NCI-H1436 treated with DMSO at 0.1 percent for 48 hours (cell line): ENCODE measurements around the gene TTC27.
"Not testable (repeated sequence)": the region's sequence is repeated elsewhere in the genome, so short reads cannot be mapped to it uniquely, and the experiment has no call there.

Experiments
- DNase-seq: peaks from one replicate; lab custom pipeline; 2025; lab: John Stamatoyannopoulos, UW

Gene TTC27

DNA sequence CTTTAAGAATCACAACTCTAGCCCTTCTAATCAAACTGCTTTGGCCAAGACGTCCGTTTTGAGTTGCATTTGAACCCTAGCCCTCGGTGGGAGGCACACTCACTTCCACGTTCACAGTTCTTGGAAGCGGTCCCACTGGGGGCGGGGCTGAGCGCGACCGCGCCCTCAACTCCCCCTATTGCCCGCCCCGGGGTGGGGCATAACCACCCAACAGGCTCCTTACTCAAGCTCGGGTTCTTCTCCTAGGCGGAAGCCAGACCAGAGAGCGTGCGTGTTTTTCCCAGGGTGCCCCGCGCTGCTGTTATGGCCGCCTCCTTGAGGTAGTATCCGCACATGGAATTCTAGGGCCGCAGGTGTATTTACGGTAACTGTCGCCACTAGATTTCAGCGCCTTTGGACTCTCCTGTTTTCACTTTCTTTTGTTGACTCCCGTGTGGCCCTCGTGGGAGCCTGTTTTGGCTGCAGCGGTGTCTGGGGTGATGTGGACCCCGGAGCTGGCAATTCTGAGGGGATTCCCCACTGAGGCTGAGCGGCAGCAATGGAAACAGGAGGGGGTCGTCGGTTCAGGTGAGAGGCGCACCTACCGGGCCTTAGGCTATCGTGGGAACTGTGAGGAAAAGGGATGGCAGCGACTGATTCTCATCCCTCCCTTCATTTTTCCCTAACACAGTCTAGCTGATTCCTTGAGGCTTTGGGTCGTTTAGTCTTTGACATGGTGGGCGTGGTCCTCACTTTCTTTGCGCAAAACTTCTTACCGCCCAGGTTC lies at the start of gene TTC27:
Gene TTC27, plus strand, starts transcription at position 237 of the 766 bp plus-strand sequence. Its CDS starts 243 bp downstream, at position 480.
- DNase-seq = peak; percentile 46

DNA sequence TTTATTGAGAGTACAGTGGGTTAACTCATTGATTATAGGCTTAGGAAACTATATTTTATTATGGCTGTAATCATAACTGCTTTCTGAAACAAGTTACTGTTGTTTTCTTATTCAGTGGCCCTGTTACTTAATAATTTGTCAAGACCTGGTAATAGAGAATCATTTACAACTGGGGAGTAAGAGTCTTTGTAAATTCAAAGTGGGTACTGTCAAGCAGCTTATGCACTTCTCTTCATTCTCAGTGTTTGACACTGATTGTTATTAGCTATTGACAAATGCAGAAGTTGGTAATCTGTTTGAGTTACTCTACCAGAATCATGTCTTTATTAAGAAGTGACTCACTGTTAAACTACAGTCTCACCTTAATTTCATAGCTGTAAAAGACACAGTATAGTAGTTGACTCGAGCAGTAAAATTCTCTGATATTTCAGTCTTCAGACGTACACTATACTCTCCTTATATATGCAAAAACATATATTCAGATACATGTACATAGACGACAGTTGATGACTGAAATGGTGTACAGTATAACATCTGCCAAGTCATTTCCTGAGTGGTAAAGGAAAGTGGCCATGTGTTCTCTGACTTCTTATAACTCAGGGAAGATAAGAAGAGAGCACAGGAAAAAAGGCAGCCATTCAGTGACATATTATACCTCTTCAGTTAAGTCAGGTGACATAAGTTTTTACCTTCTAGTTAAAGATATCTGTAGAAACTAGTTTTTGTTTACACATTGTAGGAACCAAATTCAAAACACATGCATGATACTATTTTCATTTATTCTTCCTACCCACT lies 36.0 kb upstream of the TTC27 start:
- DNase-seq = no peak

DNA sequence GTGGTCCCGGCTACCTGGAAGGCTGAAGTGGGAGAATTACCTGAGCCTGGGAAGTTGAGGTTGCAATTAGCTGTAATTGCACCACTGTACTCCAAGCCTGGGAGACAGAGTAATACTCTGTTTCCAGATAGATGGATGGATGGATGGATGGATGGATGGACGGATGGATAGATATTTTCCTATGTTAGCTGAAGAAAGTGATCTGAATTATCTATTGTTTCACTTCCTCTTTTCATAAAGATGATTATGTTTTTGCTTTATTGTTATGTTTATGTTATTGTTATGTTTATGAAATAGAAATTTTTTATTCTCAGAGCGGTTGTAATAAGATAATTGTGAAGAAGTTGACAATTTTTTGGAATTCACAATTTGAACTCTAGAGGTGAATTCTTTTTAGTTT lies 33.3 kb upstream of the TTC27 start:
- DNase-seq = no peak

DNA sequence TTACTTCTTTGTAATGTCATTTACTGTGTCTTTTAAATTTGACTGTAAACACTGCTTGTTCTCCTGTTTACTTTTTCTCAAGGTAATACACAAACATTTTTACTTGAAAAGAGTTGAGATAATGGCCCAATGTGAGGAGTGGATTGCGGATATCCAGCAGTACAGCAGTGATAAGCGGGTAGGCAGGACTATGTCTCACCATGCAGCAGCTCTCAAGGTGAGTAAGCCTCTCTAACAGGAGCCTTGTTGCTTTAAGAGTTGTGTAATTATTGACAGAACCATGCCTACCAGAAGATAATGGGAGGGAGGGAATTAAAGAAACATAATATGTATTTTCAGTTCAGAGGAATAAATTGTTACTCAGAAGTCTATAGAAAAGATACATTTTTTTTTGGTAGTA lies 16.5 kb upstream of the TTC27 start:
- no peak for DNase-seq

DNA sequence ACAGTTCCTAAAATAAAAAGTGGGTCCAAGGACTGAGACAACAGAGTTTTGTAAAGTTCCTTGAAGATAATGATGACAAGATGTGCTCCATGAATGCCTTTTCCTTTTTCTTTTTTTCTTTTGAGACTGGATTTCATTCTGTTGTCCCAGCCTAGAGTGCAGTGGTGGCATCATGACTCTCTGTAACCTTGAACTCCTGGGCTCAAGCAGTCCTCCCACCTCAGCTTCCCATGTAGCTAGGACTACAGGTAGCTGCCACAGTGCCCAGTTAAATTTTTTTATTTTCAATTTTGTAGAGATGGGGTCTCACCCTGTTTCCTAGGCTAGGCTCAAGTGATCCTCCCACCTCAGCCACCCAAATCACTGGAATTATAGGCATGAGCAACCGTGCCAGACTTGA lies 16.1 kb upstream of the TTC27 start:
- no peak for DNase-seq

DNA sequence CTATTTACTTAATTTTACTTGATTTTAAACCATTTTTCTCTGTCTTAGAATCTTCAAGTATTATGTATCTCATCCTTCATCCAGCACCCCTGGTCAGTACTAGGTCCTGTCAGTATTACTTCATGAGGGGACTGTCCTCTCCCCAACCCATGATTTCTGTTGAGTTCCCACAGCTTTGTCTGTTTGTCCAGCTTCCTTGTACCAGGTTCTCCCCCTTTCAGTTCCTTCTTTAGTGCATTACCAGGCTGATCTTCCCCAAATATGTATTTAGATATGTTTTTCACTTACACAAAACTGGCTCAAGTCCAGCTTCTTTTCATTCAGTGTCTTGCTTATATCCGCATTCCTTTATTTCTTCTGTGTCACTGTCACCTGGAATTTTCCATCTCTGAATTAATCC lies 13.8 kb upstream of the TTC27 start:
- no peak for DNase-seq

DNA sequence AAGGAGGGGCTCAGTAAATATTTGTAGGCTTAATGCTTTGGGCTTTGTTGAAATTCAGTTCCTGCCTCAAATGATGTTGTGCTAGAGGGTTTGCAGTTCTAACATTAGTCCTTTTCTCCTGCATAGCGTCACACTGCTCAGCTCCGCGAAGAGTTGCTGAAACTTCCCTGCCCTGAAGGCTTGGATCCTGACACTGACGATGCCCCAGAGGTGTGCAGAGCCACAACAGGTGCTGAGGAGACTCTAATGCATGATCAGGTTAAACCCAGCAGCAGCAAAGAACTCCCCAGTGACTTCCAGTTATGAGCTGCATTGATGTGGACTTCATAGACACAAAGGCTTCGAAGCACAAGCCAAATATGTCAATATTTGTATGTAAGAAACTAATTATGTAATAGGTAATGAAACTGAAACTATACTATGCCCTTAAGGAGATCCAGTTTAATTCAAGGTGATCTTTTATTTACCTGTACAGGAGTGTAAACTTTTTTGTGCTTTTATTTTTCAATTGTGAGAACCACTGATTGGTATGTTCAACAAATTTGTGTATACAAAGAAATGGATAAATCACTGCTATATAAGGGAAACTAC lies 10.2 kb upstream of the TTC27 start:
- DNase-seq = no peak

DNA sequence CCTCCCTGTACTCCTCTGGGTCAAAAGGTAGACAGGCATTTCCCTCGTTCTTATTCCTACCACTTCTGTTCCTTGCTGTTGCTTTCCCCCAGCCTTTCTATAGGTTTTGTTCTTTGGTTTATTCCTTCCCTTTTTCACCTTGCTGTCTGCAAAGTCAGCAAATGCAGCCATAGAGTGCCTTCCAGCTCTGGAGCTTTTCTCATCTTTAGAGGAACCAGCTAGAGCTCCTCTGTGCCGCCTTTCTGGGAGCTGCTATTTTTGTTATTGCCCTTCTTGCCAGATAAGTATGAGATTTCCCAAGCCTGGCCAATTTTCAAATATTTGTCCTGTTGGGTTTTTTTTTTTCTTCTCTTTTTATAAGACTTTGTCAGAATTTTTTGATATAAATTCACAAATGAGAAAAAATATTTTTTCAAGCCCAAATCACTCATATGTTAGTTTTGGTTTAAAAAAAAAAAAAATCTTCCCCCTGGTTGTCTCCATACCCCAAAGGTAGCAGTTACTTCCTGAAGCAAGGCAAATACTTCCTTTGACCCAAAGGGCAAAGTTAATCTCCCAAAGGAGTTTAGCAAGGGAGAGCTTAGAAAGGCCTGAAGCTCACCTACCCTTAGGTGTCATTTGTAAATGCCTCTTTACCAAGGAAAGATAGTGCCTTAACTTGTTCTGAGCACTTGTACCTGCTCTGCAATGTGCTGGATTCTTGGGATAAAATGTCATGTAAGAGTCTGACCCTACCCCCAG lies 5.1 kb upstream of the TTC27 start:
- no peak for DNase-seq

DNA sequence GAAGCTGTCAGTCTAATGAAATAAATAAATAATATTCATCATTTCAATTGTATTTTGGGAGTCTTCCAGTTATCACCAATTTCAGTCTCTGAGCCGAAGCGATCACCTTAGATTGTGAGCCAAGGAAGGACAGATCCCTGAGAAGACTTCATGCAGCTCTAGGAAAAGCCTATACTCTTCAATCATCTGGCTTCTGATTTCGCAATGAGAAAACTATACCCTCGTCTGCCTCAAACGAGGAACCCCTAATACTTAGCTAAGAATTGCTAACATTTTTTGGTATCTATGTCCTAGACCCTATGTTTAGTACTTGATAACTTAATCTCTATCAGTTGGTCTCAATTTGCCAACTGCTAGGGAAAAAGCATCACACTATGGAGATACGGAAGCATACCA lies 4.5 kb upstream of the TTC27 start:
- no peak for DNase-seq

DNA sequence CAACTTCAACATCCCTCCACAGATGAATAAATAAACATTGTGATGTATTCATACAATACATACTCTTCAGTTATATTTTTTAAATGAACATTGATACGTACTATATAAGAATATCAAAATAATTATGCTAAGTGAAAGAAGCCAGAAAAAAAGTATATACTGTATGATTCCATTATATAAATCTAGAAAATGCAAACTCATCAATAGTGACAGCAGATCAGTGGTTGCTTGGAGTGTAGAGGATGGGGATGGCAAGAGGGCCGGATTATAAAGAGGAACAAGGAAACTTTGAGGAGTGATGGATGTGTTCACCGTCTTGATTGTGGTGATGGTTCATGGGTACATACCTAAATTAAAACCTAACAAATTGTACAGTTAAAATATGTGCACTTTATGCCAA lies 3.0 kb upstream of the TTC27 start:
- DNase-seq = no peak

DNA sequence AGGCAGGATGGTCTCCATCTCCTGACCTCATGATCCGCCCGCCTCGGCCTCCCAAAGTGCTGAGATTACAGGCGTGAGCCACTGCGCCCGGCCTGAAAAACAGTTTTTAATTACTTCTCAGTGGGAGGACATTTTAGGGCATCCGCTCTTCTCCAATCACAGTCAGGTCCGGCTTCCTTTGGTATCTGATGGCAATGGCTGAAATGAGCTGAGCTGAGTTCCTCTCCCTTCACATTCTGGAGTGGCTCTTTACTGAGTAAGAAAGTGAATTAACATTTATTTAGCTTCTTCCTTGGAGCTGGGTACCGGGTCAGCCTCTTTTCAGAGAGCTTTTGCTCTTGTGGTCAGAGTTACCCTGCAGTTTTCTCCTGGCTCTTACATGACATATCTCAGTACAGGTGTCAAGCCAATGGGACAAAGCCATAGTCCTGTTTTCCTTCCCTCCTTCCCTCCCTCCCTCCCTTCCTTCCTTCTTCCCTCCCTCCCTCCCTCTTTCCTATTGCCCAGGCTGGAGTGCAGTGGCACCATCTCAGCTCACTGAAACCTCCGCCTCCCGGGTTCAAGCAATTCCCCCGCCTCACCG lies 1.1 kb upstream of the TTC27 start:
- no peak for DNase-seq

DNA sequence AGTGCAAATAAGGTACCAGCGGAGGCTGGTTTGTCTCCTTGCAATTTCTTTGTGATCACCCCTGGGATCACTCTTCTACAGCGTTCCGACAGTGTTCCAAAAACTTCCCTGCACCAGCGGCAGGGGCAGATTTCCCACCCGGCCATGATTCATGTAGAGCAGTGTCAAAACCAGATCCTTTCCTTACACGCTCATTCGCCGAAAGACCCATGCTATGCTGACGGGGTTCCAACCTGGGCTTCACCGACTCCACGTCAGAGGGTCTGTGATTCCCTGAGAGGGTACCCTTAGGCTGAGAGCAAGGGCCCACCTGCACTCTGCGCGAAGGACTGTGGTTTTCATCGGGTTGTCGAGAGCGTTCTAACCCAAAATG lies 423 bp upstream of the TTC27 start:
- no peak for DNase-seq

DNA sequence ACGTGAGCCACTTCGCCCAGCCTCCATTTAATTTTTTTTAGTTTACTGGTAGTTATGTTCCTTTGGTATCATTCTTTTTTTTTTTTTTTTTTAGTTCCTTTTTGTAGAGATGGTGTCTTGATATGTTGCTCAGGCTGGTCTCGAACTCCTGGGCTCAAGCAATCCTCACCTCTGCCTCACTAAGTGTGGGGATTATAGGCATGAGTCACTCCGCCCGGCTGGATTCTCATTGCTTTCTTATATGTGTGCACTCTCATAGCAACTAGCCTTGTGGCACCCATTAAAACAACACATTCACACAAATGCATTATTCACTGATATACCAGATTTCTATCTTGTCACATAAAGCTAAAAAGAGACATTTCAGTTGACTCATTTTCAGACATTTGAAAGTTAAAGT lies 4.2 kb downstream of the TTC27 start:
- DNase-seq = no peak

DNA sequence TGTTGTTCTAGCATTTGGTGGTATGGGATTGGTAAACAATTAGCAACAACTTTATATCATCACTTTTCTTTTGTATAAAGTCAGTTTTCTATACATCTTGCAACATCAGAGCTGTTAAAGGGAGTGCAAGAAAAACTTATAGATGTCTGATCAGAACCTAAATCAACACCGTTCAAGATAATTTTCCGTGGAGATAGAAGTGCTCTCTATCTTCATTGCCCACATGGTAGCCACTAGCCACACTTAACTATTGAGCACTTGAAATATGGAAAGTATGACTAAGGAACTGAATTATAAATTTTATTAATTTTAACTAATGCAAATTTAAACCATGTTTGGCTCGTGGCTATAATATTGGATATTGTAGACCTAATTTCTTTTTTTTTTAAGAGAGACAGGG lies 5.2 kb downstream of the TTC27 start:
- DNase-seq = no peak

DNA sequence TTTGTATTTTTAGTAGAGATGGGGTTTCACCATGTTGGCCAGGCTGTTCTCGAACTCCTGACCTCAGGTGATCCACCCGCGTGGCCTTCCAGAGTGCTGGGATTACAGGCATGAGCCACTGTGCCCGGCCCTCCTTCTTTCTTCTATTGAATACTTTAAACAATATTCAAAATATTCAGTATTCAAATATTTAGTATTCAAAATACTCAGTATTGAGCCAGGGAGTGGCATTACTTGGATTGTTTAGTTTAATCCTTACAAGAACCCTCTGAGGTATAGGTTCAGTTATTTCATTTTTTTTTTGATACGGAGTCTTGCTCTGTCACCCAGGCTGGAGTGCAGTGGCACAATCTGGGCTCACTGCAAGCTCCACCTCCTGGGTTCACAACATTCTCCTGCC lies 10.7 kb downstream of the TTC27 start:
- not testable (repeated sequence) for DNase-seq

DNA sequence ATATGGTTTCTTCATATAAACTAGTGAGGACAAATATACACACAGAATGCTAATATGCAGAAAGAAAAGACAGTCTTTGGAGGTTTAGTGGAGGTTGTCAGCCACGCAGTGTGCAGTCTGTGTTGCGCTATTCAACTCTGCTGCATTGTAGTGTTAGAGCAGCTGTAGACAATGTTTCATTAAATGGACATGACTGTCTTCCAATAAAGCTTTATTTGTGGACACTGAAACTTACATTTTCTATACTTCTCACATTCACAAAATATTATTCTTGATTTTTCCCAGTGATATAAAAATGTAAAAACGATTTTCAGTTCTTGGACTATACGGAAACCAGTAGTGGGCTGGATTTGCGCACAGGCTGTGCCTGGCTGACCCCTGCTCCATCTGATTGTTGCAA lies 13.3 kb downstream of the TTC27 start:
- DNase-seq = no peak

DNA sequence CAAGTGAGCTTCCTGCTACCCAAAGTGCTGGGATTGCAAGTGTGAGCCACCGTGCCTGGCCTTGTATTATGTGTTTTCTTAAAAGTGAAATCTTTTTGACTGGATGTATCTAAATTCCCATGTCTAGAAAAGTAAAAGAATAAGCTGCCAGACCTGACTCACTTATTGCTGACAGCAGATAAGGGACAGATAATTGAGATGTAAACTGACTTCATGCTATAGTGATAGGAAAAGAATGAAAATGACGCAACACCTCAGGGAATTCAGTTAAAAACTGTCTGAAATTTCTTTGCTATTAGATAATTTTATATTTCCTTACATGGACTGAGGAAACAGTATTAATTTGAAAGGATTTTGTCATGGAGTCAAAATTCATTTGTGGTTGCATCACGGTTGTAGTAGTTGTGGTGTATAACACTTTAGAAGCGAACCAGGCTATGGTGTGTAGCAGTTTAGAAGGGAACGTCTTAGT lies 19.4 kb downstream of the TTC27 start:
- DNase-seq = no peak

DNA sequence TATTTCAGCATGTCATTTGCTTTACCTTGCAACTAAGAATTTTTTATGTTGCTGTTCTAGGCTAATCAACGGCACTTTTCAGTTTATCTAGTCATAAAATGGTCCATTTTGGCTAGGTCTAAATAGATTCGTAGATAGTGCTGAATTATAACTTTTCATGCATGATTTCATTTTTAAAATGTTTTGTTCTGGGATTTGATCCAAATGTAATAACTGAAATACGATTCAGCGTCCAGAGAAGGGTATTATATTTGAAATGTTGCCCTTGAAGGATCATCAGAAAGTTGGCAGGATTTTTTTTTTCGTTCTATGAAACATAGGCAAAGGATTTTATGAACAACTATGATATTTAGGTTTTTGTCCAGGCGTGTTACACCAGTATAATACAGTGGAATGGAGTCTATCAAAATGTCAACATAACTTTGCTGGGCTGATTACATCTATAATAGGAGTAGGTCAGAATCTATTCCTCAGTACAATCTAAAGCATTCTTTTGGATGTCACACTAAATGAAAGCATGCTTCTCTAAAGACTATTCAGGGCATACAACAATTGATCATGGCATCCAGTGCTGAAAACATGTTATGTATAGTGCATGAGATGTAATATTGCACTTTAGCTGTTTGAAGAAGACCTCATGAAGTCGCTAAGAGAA lies 24.8 kb downstream of the TTC27 start:
- no peak for DNase-seq

DNA sequence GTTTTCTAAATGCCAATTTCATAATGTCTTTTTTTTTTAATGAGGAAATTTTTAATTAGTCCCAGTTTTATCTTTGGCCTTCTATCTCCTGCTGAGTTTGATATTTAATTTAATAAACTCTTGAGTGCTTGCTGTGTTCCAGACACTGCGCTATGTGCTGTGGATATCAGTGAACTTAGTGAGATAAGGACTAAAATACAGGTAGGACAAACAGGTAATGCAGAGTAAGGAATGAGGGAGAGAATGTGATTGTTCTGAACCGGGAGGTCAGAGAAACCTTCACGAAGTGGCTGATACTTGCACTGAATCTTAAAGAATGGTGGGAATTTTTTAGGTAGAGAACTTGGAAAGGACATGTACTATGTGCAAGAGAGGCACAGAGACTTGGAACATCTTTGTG lies 28.2 kb downstream of the TTC27 start:
- no peak for DNase-seq

DNA sequence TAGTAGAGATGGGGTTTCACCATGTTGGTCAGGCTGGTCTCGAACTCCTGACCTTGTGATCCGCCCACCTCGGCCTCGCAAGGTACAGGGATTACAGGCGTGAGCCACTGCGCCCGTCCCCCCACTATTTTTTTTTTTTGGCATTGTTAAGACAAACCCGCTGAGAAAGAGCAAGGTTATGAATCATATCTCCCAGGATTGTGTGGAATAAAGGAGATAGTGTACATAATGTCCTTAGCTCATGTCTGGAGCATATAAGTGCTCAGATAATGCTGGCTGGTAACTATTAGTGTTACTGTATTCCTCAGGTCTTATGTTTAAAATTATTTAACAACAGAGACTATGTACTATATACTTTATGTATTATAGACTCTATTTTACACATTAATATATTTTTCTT lies 36.0 kb downstream of the TTC27 start:
- no peak for DNase-seq

DNA sequence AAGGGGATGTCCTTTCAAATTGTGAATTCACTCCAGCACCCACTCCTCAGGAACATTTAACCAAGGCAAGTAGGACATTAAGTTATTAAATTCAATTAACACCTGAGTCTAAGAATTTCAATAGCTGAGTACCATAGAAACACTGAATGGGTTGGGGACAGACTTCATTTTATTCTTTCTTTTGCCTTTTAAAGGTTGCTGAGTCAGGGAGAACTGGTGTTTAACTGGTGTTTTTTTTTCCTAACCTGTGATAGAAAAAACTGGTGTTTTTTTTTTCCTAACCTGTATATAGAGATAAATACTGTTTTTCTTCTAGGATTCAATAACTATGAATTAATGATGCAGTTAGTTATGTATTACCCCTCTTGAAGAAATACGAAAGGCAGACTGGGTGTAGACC lies 38.9 kb downstream of the TTC27 start:
- DNase-seq = no peak

DNA sequence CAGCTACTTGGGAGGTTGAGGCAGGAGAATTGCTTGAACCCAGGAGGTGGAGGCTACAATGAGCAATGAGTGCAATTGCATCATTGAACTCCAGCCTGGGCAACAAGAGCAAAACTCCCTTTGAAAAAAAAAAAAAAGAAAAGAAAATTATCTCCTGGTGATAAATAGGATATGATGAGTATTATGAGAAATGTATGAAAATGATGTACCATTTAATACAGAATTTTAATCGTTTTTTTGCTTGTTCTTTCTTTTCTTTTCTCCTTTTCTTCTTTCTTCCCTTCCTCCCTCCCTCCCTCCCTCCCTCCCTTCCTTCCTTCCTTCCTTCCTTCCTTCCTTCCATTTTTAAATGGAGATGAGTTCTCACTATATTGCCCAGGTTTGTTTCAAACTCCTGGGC lies 40.4 kb downstream of the TTC27 start:
- no peak for DNase-seq
